IgD-negative memory B cell (primary cell): ENCODE measurements around the gene BRSK1. TPM values are rescaled to one million over a fixed set of nuclear protein-coding genes. Genes with fewer than 3 reads are reported as not detected.

Source experiments
- H3K27ac Mint-ChIP-seq, 3 donors: one replicate each; pipeline ENCODE4 v1.8.0; 2020 to 2022; ENCODE audit warnings: mild to moderate bottlenecking in 3 of 3, mixed read lengths in 3 of 3, moderate library complexity in 1 of 3
- H3K27me3 Mint-ChIP-seq: one replicate; pipeline ENCODE4 v1.8.0; 2021; ENCODE audit warnings: mixed read lengths
- H3K36me3 Mint-ChIP-seq: one replicate; pipeline ENCODE4 v1.8.0; 2020; ENCODE audit warnings: mild to moderate bottlenecking, mixed read lengths
- H3K4me1 Mint-ChIP-seq, 3 donors: one replicate each; pipeline ENCODE4 v1.8.0; 2020 to 2022; ENCODE audit warnings: mixed read lengths in 3 of 3, mild to moderate bottlenecking in 1 of 3
- H3K4me3 Mint-ChIP-seq, 4 donors: one replicate each; pipeline ENCODE4 v1.8.0; 2020 to 2022; ENCODE audit warnings: mild to moderate bottlenecking in 4 of 4, mixed read lengths in 4 of 4, moderate library complexity in 3 of 4
- H3K9me3 Mint-ChIP-seq, 3 donors: one replicate each; pipeline ENCODE4 v1.8.0; 2020 to 2021; ENCODE audit warnings: mixed read lengths in 3 of 3, mild to moderate bottlenecking in 1 of 3
- polyA plus RNA-seq: library from polyadenylated mRNA; unstranded; fragments of 300-500 nt; fragmentation: Illumina TruSeq; gene quantifications from one replicate; pipeline ENCODE4 v1.2.3, GENCODE V29; 2021

The BRSK1 gene
- polyA plus RNA-seq, 1 donor from 2014 or later: 0.34 TPM

- Mint-ChIP-seq H3K9me3 (peaks cover 0 to 2% (median 0%) of the 10 kb centered on the region in 3 donors), H3K27ac (peak overlapping the region; percentile 87 to 99 (median 98)), H3K4me3 (peak overlapping the region; percentile 86 to 95 (median 92)), H3K27me3 (peaks cover 25% of the 10 kb centered on the region), H3K4me1 (peaks cover 6 to 10% (median 7%) of the 10 kb centered on the region in 3 donors), H3K36me3 (no peaks in the 10 kb centered on the region)
Observed at GRCh38 chr19:55339889-55340783, 56.3 kb downstream of the BRSK1 start.

- Mint-ChIP-seq H3K4me1 (peaks cover 6 to 10% (median 7%) of the 10 kb centered on the region in 3 donors), H3K4me3 (peak overlapping the region; percentile 10 to 95 (median 89)), H3K36me3 (no peaks in the 10 kb centered on the region), H3K27me3 (peaks cover 21% of the 10 kb centered on the region), H3K27ac (peak overlapping the region in 1 of 3 donors; percentile 27), H3K9me3 (peaks cover 0 to 2% (median 0%) of the 10 kb centered on the region in 3 donors)
Observed at GRCh38 chr19:55340784-55341147, 57.0 kb downstream of the BRSK1 start.

GRCh38 chr19:55341171-55341588, 57.4 kb downstream of the BRSK1 start:
- Mint-ChIP-seq H3K4me3 (peak overlapping the region; percentile 41 to 95 (median 89)), H3K27me3 (peaks cover 17% of the 10 kb centered on the region), H3K36me3 (no peaks in the 10 kb centered on the region), H3K4me1 (peaks cover 6 to 10% (median 7%) of the 10 kb centered on the region in 3 donors), H3K9me3 (peaks cover 0 to 2% (median 0%) of the 10 kb centered on the region in 3 donors), H3K27ac (peak overlapping the region in 1 of 3 donors; percentile 27)

- Mint-ChIP-seq H3K4me1 (peaks cover 6 to 10% (median 7%) of the 10 kb centered on the region in 3 donors), H3K27ac (peak overlapping the region in 1 of 3 donors; percentile 27), H3K9me3 (peaks cover 0 to 2% (median 0%) of the 10 kb centered on the region in 3 donors), H3K4me3 (peak overlapping the region; percentile 41 to 84 (median 62)), H3K36me3 (no peaks in the 10 kb centered on the region), H3K27me3 (peaks cover 13% of the 10 kb centered on the region)
Observed at GRCh38 chr19:55341595-55342531, 58.1 kb downstream of the BRSK1 start.

GRCh38 chr19:55344444-55344843, 60.6 kb downstream of the BRSK1 start:
- Mint-ChIP-seq H3K9me3 (peaks cover 0 to 2% (median 0%) of the 10 kb centered on the region in 3 donors), H3K27ac (no peak overlapping the region), H3K36me3 (no peaks in the 10 kb centered on the region), H3K4me3 (no peak overlapping the region), H3K27me3 (peaks cover 4% of the 10 kb centered on the region), H3K4me1 (peaks cover 4 to 5% (median 4%) of the 10 kb centered on the region in 3 donors)

GRCh38 chr19:55345101-55345817, 61.5 kb downstream of the BRSK1 start:
- H3K4me3 Mint-ChIP-seq: peak overlapping the region in 1 of 4 donors; percentile 65
- peaks cover 1% of the 10 kb centered on the region for H3K27me3 Mint-ChIP-seq
- peaks cover 0 to 2% (median 0%) of the 10 kb centered on the region in 3 donors for H3K9me3 Mint-ChIP-seq
- H3K36me3 Mint-ChIP-seq: no peaks in the 10 kb centered on the region
- peaks cover 0 to 3% (median 2%) of the 10 kb centered on the region in 3 donors for H3K4me1 Mint-ChIP-seq
- no peak overlapping the region for H3K27ac Mint-ChIP-seq

GRCh38 chr19:55345818-55346724, 62.3 kb downstream of the BRSK1 start:
- Mint-ChIP-seq H3K4me1 (peaks cover 0 to 2% (median 1%) of the 10 kb centered on the region in 3 donors), H3K9me3 (peaks cover 0 to 2% (median 0%) of the 10 kb centered on the region in 3 donors), H3K27me3 (peaks cover 3% of the 10 kb centered on the region), H3K4me3 (no peak overlapping the region), H3K36me3 (no peaks in the 10 kb centered on the region), H3K27ac (no peak overlapping the region)

- Mint-ChIP-seq H3K4me3 (no peak overlapping the region), H3K4me1 (no peaks in the 10 kb centered on the region), H3K27me3 (peaks cover 10% of the 10 kb centered on the region), H3K27ac (no peak overlapping the region), H3K9me3 (peaks cover 0 to 3% (median 0%) of the 10 kb centered on the region in 3 donors), H3K36me3 (no peaks in the 10 kb centered on the region)
Observed at GRCh38 chr19:55346725-55347441, 63.1 kb downstream of the BRSK1 start.

- no peak overlapping the region for H3K27ac Mint-ChIP-seq
- peaks cover 16% of the 10 kb centered on the region for H3K27me3 Mint-ChIP-seq
- no peaks in the 10 kb centered on the region for H3K36me3 Mint-ChIP-seq
- H3K9me3 Mint-ChIP-seq: peaks cover 0 to 3% (median 0%) of the 10 kb centered on the region in 3 donors
- peaks cover 0 to 2% (median 0%) of the 10 kb centered on the region in 3 donors for H3K4me1 Mint-ChIP-seq
- no peak overlapping the region for H3K4me3 Mint-ChIP-seq
Observed at GRCh38 chr19:55347442-55348009, 63.7 kb downstream of the BRSK1 start.

GRCh38 chr19:55348317-55349034, 64.7 kb downstream of the BRSK1 start:
- H3K4me1 Mint-ChIP-seq: peaks cover 4 to 9% (median 5%) of the 10 kb centered on the region in 3 donors
- H3K27ac Mint-ChIP-seq: no peak overlapping the region
- no peaks in the 10 kb centered on the region for H3K36me3 Mint-ChIP-seq
- H3K9me3 Mint-ChIP-seq: peaks cover 0 to 3% (median 0%) of the 10 kb centered on the region in 3 donors
- no peak overlapping the region for H3K4me3 Mint-ChIP-seq
- peaks cover 25% of the 10 kb centered on the region for H3K27me3 Mint-ChIP-seq

GRCh38 chr19:55350620-55351315, 67.0 kb downstream of the BRSK1 start:
- Mint-ChIP-seq H3K4me1 (peaks cover 4 to 9% (median 5%) of the 10 kb centered on the region in 3 donors), H3K27ac (no peak overlapping the region), H3K9me3 (peaks cover 0 to 3% (median 0%) of the 10 kb centered on the region in 3 donors), H3K27me3 (peaks cover 34% of the 10 kb centered on the region), H3K36me3 (no peaks in the 10 kb centered on the region), H3K4me3 (no peak overlapping the region)
